GM19452 (cell line): Measurements from ENCODE around the gene MARK2.
A peak's percentile ranks its signal among the peaks of the same experiment; 100 is the strongest.

Experiments used
- ATAC-seq: cut with Tn5 transposase; IDR thresholded peaks from one replicate; pipeline ENCODE4 v1.9.1; 2021; ENCODE audit not compliant: unreplicated experiment

Gene MARK2

DNA sequence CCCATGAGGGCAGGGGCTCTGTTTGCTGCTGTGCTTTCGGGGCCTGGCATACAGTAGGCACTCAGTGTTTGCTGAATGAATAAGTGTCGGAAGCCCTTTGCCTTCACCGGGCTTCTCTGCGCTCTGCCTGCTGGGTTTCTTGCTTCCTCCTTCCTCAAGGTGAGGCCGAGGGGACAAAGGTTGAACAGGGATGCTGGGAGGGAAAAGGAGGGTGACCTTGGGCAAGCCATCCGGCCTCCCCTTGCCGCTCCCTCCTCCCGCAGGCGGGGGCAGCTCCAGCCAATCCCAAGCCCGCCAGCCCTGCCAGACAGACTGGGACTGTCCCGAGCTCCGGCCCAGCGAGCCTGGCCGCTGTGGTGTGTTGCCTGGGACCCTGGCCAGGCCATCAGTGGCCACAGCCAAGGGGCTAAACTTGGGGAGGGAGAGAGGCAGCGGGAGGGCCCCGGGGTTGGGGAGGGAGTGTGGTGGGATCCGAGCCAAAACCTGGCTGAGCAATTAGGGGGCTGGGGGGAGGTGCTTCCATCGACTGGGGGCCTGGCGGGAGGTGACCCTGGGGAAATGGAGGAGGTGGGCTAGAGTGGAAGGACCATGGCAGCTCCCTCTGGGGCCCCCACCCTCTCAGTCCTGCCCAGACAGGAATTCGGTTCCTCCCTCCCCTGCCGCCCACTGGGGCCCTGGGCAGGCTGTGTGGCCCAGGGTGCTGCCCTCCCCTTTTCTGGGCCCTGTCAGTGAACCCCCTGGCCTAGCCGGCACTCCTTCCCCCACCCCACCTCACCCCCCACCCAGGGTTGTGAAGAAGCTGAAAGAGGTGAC, 81.4 kb downstream of the MARK2 start:
- no peak for ATAC-seq

- ATAC-seq: no peak
These were observed 82.1 kb downstream of the MARK2 start for GRCh38 chr11:63920939-63921417.

DNA sequence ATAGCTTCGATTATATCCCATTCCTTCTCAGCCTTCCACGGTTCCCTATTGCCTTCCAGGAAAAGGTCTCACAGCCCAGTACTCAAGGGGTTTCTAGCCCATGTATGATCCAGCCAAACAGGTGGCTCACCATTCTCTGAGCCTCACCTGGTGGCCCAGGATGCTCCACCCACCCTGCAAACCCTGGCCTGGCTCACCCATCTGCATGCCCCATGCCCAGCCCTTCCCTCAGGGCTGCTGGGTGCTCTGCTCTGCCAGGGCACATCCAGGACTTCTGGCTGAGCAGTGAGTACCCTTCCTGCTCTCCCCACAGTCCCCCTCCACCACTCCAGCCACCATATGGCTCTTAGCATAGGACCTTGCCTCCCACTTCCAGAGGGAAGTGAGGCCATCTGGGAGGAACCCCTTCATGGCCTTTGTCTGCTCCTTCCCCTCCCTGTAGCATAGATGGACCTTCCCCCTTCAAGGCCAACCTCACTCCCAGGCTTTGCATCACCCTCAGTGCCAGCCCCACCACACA, 83.8 kb downstream of the MARK2 start:
- ATAC-seq: no peak

GRCh38 chr11:63923319-63923718, 84.4 kb downstream of the MARK2 start:
- ATAC-seq: no peak

- no peak for ATAC-seq
These were observed 90.7 kb downstream of the MARK2 start for GRCh38 chr11:63929616-63930015.

DNA sequence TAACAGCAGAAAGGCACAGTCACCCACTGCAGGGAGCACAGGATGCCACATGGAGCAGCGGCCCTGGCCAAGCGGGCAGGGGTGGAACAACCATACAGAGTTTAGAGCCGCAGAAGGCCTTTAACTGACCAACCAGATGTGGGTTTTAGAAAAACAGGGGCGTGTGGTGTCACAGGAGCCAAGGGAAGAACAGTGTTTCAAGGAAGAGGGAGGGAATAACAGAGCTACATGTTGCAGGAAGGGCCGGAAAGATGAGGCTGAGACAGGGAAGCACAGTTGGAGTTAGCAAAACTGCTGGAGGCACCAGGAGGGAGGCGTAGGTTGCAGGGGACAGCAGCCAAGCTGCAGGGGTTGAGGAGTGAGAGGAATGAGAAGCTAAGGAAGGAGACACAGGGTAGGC, 92.1 kb downstream of the MARK2 start:
- no peak for ATAC-seq

DNA sequence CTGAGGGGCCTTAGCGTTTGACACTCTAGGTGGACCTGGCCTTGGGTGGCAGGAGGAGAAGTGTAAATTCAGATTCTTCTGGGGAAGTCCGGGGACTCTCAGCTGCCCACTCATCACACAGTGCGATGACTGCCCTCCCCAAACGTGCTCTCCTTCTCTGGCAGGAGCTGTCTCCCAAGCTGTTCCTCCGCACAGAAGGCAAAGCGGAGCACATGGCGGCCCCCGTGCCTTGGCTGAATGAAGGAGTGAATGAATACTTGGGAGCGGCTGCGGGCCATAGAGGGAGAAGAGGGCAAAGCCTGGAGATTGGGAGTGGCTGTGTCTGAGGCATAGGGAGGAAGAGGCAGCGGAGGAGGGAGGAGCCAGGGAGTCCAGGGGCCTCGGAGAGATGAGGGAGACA, 93.0 kb downstream of the MARK2 start:
- ATAC-seq: no peak

- no peak for ATAC-seq
These were observed 94.5 kb downstream of the MARK2 start for GRCh38 chr11:63933459-63933858.

DNA sequence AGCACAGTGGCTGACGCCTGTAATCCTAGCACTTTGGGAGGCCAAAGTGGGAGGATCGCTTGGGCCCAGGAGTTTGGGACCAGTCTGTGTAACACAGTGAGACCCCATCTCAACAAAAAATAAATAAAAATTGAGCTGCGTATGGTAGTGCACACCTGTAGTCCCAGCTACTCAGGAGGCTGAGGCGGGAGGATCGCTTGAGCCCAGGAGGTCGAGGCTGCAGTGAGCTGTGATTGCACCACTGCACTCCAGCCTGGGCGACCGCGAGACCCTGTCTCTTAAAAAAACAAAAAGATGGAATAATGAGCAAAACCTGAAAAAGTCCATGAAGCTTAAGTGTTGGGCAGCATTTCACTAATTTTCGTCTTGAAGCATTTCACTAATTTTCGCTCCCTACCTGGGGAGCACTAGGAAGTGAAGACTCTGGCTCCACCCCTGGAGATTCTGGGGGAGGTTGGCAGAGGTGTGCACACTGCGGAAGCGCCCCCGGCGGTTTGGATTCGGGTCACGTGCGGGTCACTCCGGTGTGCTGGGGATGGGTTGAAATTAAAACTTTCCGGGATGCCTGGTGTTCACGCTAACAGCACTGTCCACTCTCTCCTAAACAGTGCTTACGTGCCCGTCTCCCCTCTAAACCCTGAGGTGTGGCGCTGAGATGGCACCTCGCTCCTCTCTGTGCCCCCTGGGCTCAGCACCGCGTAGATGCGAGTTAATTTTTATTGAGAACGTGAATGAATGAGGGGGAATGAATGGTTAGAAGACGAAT, 99.0 kb downstream of the MARK2 start:
- ATAC-seq: peak; percentile 15

DNA sequence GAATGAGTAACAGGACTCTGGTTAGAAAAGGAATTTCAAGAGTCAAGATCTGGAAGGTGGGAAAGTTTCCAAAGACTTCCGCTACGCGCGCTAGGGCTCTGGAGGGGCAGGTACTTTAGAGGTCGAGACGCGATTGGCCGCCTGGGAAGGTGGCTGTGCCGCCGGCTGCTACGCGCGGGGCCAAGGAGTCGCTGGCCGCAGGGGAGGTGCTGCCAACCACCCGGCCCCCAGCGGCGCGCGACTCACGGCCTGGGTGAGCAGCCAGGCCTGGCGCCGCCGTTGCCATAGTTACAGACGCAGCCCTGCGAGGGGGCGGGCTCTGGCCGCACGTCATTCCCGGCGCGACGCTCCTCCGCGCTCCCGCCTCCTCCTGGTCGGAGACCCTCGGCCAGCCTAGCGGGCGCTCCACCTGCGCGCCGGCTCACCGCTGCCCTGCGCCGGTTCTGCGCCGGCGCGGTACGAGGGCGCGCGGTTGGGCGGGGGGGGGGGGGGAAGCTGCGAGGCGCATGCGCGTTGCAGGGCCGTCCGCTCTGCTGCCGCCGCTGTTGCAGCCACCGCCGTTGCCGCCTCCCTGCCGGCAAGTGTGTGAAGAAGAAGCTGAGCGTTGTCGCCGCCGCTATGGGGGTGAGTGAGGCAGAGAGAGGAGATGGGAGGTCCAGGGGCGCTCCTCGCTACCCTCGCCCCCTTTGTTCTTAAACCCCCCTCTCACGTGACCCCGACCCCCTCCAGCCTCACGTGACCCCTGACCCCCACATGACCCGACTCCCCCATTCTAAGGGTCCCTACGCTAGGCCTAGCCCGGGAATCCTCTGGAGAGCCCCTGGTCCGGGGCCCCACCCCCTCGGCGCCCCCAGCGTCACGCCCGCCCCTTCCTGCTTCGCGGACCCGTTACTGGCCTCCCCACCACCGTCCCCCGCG, 99.8 kb downstream of the MARK2 start, which contains the start of gene NAA40:
Gene NAA40 (plus strand): TSS at position 524 of the 918 bp plus-strand sequence. CDS start 95 bp downstream, at position 619.
- peak; percentile 88 for ATAC-seq

DNA sequence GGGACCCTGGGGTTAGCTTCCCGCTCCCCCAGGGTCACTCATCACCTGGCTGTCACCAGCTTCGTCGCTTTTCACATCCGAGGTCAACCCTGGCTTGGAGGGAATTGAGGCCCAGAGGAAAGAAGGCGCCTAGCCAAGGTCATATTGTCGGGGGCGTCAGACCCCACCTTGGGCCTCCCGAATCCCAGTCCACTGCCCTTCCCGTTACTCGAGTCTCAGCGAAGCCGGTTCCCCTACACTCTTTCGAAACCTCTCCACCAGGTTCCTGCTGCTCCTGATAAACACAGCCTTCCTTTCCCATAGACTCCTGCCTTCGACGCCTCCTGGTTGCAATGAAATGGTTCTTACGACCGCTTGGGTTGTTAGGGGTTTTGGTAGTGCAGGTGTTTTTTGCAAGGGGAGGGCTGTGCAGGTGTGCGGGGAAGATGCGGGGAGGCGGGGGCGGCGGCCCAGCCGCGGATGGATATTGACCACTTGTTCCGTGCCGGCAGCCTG, 100.5 kb downstream of the MARK2 start:
- ATAC-seq: no peak

DNA sequence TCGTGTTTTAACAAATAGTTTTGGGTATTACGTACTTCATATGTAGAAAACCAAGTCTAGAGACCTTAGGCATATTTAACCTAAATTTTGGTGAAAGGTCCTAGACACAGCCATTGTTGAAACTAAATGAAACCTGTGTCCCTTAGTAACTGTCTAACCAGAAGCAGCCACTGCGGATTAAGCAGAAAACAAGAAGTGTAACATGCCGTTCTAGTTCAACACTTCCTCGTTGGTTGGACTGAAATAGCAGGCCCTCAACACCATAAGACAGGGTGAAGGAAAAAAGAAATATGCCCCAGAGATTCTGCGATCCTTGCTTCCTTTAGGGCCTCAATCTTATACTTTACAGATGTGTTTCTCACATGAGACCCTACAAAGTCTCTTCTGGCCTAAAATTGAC, 101.9 kb downstream of the MARK2 start:
- no peak for ATAC-seq

GRCh38 chr11:63941901-63942300, 103.0 kb downstream of the MARK2 start:
- no peak for ATAC-seq

DNA sequence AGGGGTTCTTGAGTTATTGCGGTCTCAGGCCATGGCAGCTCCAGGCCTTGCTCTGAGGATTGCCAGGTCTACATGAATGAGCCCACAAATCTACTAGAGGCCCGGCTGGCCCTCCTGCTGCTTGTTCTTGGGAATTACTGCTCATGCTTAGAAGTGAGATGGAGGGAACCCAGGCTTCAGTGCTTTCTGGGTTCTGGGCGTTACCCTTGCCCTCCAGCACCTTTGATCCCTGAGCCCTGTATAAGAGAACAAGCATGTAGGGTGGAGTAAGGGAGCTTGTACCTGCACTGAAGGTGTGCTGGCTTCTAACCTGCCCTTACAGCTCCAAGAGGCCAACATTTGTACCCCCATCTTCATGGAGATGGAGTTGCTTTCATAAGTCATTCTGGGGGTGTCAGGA, 103.9 kb downstream of the MARK2 start:
- no peak for ATAC-seq

- no peak for ATAC-seq
These were observed 106.1 kb downstream of the MARK2 start for GRCh38 chr11:63944987-63945386.

- ATAC-seq: no peak
These were observed 106.7 kb downstream of the MARK2 start for GRCh38 chr11:63945477-63946163.

DNA sequence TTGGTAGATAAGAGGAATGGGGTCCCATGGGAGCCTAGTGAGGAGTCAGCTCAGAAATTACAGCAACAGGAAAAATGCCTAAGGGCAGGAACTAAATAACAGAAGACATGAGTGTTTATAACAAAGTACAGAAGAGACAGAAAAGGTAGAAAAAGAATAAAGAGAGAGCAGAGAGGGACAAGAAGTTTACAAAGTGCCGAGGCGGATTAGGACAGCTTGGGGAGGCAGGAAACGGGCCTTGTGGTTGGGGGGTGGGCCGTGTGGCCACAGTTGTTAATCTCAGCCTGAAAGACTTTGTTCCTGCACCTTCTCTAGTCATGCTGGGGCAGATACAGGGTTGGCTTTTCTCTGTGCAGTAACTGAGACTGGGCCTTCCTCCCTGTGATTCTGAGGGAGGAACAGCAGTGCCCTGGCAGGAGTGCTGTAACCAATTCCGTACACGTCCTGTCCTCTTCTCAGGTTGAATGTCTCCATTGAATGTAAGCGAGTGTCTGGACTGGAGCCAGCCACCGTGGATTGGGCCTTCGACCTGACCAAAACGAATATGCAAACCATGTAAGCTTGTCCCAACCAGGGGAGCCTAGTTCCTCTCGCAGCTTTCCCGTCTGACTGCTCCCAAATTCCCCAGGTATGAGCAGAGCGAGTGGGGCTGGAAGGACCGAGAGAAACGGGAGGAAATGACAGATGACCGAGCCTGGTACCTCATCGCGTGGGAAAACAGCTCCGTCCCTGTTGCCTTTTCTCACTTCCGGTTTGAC, 113.0 kb downstream of the MARK2 start:
- ATAC-seq: no peak

- no peak for ATAC-seq
These were observed 113.7 kb downstream of the MARK2 start for GRCh38 chr11:63952570-63952969.

DNA sequence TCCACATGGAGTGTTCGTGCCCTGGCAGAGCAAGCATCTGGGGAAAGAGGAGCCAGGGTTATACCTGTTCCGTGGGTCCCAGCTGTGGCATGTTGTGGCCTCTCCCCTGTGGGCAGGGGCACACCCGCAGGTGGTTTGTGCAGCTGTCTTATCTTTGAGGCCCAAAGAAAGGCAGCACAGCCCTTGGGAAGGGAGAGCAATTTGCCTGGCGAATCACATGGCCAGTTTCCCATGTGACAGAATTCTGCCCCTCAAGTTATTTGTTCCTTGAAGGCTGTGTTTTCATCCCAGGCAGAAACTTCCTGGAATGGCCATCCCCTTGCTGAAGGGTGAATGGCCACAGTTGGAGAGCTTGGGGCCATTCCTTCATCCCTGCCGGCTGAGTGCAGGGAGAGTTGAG, 119.1 kb downstream of the MARK2 start:
- ATAC-seq: no peak
